Lower lobe of right lung (tissue), 2 donors: ENCODE data around the gene PDE4D. TPM values are rescaled to one million over a fixed set of nuclear protein-coding genes. Genes with fewer than 3 reads are reported as not detected.

ENCODE experiments used
- ATAC-seq, 2 donors: fragments of 200-7000 bp; cut with Tn5 transposase; one replicate each; pipeline ENCODE4 v1.9.1; 2020 to 2022; ENCODE audit warnings: mild to moderate bottlenecking in 2 of 2, moderate library complexity in 2 of 2
- DNase-seq: peaks from one replicate; pipeline ENCODE4 v3.0.0-alpha.2; 2020
- H3K27ac ChIP-seq: fragments of 200-600 bp; one replicate; pipeline ENCODE4 v1.8.0; 2022
- H3K27me3 ChIP-seq: fragments of 200-600 bp; one replicate; pipeline ENCODE4 v1.8.0; 2022; ENCODE audit warnings: low read depth
- H3K36me3 ChIP-seq: fragments of 200-600 bp; one replicate; pipeline ENCODE4 v1.8.0; 2022; ENCODE audit warnings: mild to moderate bottlenecking
- H3K4me1 ChIP-seq: fragments of 200-600 bp; one replicate; pipeline ENCODE4 v1.8.0; 2022
- H3K4me3 ChIP-seq: fragments of 200-600 bp; one replicate; pipeline ENCODE4 v1.8.0; 2022; ENCODE audit warnings: mild to moderate bottlenecking
- H3K9me3 ChIP-seq: fragments of 200-600 bp; one replicate; pipeline ENCODE4 v1.8.0; 2022
- intact Hi-C: fragments of 100-400 bp; cut with DNase I; formaldehyde crosslinking; loops from one replicate; pipeline ENCODE4 v1.11.0; 2022
- total RNA-seq: library from RNA; stranded (reverse); fragmentation: NEBNext Ultra II Directional; extraction: Animal tissue kit (Norgen Biotek cat#: 25700); gene quantifications from one replicate; pipeline ENCODE4 v1.2.1, GENCODE V29; 2021
- TF ChIP-seq, protein P1 (sequence below): fragments of 200-600 bp; IDR thresholded peaks from one replicate; pipeline ENCODE4 v1.8.0; 2022; ENCODE audit warnings: antibody characterized with exemption, mild to moderate bottlenecking
- donor health status: DM: no; HTN: yes; CAD: no; lungs with severe emphysema.

Gene PDE4D
- total RNA-seq, 1 donor from 2014 or later = 71.3 TPM

DNA sequence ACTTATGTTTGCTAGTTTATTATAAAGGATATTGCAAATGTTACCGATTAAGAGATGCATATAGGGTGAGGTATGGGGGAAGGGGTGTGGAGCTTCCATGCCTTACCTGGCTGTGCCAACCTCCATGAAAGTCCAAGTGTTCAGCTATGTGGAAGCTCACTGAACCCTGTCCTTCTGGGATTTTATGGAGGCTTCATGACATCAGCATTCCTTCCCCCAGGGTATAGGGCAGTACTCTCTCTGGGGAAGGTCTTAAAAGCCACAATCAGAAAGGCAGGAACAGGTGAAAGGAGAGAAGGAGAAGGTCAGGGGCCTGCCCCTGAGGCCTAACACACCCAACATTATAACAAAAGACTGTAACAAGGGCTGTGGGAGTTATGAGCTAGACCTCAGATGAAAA lies 592.6 kb downstream of the PDE4D start:
- Histone ChIP-seq H3K4me1 (peaks cover 13% of the 10 kb centered on the region), H3K36me3 (no peaks in the 10 kb centered on the region), H3K4me3 (no peak overlapping the region), H3K27ac (no peak overlapping the region), H3K9me3 (no peaks in the 10 kb centered on the region), H3K27me3 (no peaks in the 10 kb centered on the region)
- TF ChIP-seq, protein P1, sequence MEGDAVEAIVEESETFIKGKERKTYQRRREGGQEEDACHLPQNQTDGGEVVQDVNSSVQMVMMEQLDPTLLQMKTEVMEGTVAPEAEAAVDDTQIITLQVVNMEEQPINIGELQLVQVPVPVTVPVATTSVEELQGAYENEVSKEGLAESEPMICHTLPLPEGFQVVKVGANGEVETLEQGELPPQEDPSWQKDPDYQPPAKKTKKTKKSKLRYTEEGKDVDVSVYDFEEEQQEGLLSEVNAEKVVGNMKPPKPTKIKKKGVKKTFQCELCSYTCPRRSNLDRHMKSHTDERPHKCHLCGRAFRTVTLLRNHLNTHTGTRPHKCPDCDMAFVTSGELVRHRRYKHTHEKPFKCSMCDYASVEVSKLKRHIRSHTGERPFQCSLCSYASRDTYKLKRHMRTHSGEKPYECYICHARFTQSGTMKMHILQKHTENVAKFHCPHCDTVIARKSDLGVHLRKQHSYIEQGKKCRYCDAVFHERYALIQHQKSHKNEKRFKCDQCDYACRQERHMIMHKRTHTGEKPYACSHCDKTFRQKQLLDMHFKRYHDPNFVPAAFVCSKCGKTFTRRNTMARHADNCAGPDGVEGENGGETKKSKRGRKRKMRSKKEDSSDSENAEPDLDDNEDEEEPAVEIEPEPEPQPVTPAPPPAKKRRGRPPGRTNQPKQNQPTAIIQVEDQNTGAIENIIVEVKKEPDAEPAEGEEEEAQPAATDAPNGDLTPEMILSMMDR = no peak
- no peak for ATAC-seq
- no peak for DNase-seq
- intact Hi-C loops = no loop called here

- TF ChIP-seq, protein P1 = no peak
- intact Hi-C loops = no loop called here
- H3K36me3 ChIP-seq = no peaks in the 10 kb centered on the region
- peaks cover 13% of the 10 kb centered on the region for H3K4me1 ChIP-seq
- no peak overlapping the region for H3K27ac ChIP-seq
- no peak overlapping the region for H3K4me3 ChIP-seq
- DNase-seq (no peak), ATAC-seq (no peak)
- no peaks in the 10 kb centered on the region for H3K9me3 ChIP-seq
- no peaks in the 10 kb centered on the region for H3K27me3 ChIP-seq
These were observed 594.5 kb downstream of the PDE4D start for GRCh38 chr5:59299006-59299405.

GRCh38 chr5:59296317-59297264 lies 596.9 kb downstream of the PDE4D start:
- Histone ChIP-seq H3K4me1 (peaks cover 13% of the 10 kb centered on the region), H3K36me3 (no peaks in the 10 kb centered on the region), H3K27ac (peak overlapping the region; percentile 63), H3K9me3 (no peaks in the 10 kb centered on the region), H3K4me3 (peak overlapping the region; percentile 42), H3K27me3 (no peaks in the 10 kb centered on the region)
- ATAC-seq = peak in 1 of 2 donors; percentile 74
- intact Hi-C loops = no loop called here
- TF ChIP-seq, protein P1 = no peak
- no peak for DNase-seq

DNA sequence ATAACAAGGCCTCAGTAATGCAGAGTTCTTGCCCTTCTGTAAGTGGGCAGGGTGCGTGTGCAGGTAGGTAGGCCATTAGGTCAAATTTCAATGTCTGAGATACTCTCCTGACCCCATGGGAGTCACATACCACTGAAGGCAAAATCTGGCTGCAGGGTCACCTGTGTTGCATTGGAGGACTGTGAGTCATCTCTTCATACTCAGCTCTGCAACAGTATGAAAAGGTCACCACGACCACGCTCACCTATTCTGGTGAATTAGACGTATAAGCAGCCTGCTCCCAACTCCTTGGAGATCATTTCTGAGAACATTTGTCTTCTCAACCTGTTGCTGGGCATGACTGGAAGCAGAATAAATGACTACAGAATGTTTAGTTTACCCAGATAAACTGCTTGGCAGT lies 599.8 kb downstream of the PDE4D start:
- no peaks in the 10 kb centered on the region for H3K36me3 ChIP-seq
- no peak overlapping the region for H3K4me3 ChIP-seq
- H3K9me3 ChIP-seq = no peaks in the 10 kb centered on the region
- DNase-seq (no peak), ATAC-seq (no peak)
- TF ChIP-seq, protein P1 = no peak
- no peaks in the 10 kb centered on the region for H3K27me3 ChIP-seq
- intact Hi-C loops = no loop called here
- H3K27ac ChIP-seq = no peak overlapping the region
- H3K4me1 ChIP-seq = peaks cover 13% of the 10 kb centered on the region

- no peaks in the 10 kb centered on the region for H3K36me3 ChIP-seq
- TF ChIP-seq, protein P1 = no peak
- intact Hi-C loops = no loop called here
- no peak overlapping the region for H3K27ac ChIP-seq
- H3K4me1 ChIP-seq = peaks cover 5% of the 10 kb centered on the region
- no peaks in the 10 kb centered on the region for H3K9me3 ChIP-seq
- no peak for DNase-seq
- no peaks in the 10 kb centered on the region for H3K27me3 ChIP-seq
- no peak for ATAC-seq
- H3K4me3 ChIP-seq = no peak overlapping the region
These were observed 601.6 kb downstream of the PDE4D start for GRCh38 chr5:59291941-59292340.
